GM12892 (cell line): ENCODE data around the gene HSFX1.
"Not testable (repeated sequence)": the region's sequence is repeated elsewhere in the genome, so short reads cannot be mapped to it uniquely, and the experiment has no call there.

ENCODE experiments used
- POLR2A ChIP-seq: IDR thresholded peaks from 2 replicates; pipeline ENCODE4 v1.6.1; 2011; ENCODE audit warnings: low read depth, low read length, control low read depth
- POLR2AphosphoS5 ChIP-seq: IDR thresholded peaks from 2 replicates; pipeline ENCODE4 v1.6.1; 2011; ENCODE audit warnings: low read depth, low read length, control low read depth

DNA sequence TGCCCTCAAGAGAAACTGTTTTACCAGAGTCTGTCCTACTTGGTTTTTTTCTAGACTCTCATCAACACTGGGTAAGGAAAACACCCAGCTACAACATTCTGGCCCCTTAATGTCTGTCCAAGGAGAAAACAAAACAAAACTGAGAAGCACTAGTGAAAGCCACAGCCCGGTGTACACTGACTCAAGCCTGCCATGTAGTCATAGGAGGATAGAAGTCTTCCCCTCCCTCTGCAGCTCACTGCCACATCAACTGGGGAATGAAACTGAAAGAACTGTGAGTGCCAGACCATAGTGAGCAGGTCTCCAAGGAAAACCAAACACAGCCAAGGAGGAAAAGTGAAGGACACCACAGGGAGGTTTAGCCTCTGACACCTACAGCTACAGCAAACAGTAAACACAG lies 21.7 kb downstream of the HSFX1 start:
- not testable (repeated sequence) for TF ChIP-seq POLR2A, POLR2AphosphoS5
